Measurements from ENCODE around the gene SLC4A1AP. TPM values are rescaled to one million over a fixed set of nuclear protein-coding genes. Genes with fewer than 3 reads are reported as not detected.
A peak's percentile ranks its signal among the peaks of the same experiment; 100 is the strongest.

Gene SLC4A1AP
- total and polyA plus RNA-seq, 9 of the 15 experiments (the other 6 are each of a cell fraction or from before 2014, with no cell fraction given): 8.1 to 40.5 (median 35.3) TPM

- TF ChIP-seq, protein P1, sequence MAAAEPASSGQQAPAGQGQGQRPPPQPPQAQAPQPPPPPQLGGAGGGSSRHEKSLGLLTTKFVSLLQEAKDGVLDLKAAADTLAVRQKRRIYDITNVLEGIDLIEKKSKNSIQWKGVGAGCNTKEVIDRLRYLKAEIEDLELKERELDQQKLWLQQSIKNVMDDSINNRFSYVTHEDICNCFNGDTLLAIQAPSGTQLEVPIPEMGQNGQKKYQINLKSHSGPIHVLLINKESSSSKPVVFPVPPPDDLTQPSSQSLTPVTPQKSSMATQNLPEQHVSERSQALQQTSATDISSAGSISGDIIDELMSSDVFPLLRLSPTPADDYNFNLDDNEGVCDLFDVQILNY (CRISPR knock-in tag; IDR thresholded peaks at IDR 0.05): no peak
- no peak for TF ChIP-seq FOXA3 (CRISPR knock-in tag; conservative IDR thresholded peaks at IDR 0.05 in 1 of 2, IDR thresholded peaks at IDR 0.05 in 1 of 2)
- TF ChIP-seq CC2D1A (IDR thresholded peaks at IDR 0.05): no peak
- TF ChIP-seq JUN (IDR thresholded peaks at IDR 0.05; ENCODE audit: borderline replicate concordance, low read depth, low read length): no peak
- no peak for TF ChIP-seq JUN (CRISPR knock-in tag; IDR thresholded peaks at IDR 0.05; ENCODE audit: borderline replicate concordance)
- TF ChIP-seq PTBP1 (IDR thresholded peaks at IDR 0.05; ENCODE audit: low read depth, low read length): no peak
- TF ChIP-seq, protein P2, sequence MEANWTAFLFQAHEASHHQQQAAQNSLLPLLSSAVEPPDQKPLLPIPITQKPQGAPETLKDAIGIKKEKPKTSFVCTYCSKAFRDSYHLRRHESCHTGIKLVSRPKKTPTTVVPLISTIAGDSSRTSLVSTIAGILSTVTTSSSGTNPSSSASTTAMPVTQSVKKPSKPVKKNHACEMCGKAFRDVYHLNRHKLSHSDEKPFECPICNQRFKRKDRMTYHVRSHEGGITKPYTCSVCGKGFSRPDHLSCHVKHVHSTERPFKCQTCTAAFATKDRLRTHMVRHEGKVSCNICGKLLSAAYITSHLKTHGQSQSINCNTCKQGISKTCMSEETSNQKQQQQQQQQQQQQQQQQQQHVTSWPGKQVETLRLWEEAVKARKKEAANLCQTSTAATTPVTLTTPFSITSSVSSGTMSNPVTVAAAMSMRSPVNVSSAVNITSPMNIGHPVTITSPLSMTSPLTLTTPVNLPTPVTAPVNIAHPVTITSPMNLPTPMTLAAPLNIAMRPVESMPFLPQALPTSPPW (CRISPR knock-in tag; IDR thresholded peaks at IDR 0.05): peak; percentile 48; the same call in 1 of the 2 replicates
- no peak for TF ChIP-seq CHD4 (IDR thresholded peaks at IDR 0.05; ENCODE audit: insufficient read depth, insufficient replicate concordance, low read depth, low read length, poor library complexity, severe bottlenecking)
- peak in 1 of 2 experiments; percentile 17; a peak in 1 of 4 replicates for TF ChIP-seq RCOR1 (IDR thresholded peaks at IDR 0.05; ENCODE audit: borderline replicate concordance in 1 of 2, low read depth in 2 of 2, low read length in 2 of 2)
- TF ChIP-seq ZNF707 (CRISPR knock-in tag; conservative IDR thresholded peaks at IDR 0.05): no peak
Measured at GRCh38 chr2:27715318-27716210, 51.9 kb downstream of the SLC4A1AP start (continued).
